ENCODE results near the gene SIPA1L3.

SIPA1L3 gene

DNA sequence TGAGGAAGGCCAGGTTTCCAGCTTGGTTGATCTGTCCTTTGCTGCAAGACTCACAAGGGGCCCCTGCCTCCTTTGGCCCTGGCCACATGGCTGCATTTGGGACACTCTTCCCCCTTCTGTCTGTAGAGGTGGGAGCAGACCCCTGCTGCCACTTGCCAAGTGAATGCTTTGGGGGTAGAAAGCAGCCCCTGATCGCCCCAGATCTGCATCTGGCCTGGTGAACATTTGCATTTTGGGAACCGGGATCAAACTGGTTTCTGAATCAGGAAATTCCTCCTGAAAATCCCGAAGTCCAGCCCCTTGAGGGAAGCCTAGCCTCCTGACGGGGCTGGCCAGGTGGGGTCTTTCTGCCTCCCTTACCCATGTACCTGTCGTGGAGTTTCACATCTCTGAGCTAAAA lies 302.1 kb downstream of the SIPA1L3 start:
- no peak for DNase-seq (ENCODE audit: low read depth)
- H3K4me3 ChIP-seq (ENCODE audit: low read depth, low read length): no peak overlapping the region
- TF ChIP-seq, protein P1, sequence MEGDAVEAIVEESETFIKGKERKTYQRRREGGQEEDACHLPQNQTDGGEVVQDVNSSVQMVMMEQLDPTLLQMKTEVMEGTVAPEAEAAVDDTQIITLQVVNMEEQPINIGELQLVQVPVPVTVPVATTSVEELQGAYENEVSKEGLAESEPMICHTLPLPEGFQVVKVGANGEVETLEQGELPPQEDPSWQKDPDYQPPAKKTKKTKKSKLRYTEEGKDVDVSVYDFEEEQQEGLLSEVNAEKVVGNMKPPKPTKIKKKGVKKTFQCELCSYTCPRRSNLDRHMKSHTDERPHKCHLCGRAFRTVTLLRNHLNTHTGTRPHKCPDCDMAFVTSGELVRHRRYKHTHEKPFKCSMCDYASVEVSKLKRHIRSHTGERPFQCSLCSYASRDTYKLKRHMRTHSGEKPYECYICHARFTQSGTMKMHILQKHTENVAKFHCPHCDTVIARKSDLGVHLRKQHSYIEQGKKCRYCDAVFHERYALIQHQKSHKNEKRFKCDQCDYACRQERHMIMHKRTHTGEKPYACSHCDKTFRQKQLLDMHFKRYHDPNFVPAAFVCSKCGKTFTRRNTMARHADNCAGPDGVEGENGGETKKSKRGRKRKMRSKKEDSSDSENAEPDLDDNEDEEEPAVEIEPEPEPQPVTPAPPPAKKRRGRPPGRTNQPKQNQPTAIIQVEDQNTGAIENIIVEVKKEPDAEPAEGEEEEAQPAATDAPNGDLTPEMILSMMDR (IDR thresholded peaks at IDR 0.05; ENCODE audit: insufficient read depth, low read depth, low read length, missing control alignments): no peak

DNA sequence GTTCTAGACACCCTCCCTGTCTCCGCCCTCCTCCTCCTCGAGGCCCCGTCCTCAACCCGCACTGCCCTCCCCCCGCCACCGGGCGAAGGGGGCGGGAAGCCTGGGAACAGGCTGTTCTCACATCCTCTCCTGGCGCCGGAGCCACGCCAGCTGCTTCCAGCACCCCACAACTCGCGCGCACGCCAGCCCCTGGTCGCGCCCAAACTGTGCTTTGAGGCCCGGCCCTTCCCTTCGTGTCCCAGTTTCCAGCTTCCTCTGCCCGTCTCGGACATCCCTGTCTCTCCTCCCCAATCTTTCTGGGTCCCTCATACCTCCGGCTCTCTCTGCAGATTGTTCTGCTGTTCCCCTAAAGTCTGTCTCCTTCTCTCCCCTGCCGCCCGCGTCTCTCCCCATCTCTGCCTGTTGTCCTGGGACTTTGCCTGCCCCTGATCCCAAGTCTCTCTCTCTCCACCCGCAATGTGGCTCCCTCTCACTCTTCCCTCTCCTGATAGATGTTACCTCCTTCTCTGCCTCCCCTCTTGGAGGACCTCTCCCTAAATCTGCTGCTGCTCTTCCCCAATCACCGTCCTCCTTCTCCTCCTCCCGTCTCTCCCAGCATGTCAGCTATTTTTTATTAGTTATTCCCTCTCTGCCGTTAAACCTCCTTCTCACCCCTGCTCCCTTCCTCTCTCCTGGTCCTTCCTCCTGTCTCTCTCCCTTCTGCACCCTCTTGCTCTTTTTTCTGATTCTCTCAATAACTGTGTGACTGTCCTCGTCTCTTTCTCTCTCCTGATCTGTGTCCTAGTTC lies 302.9 kb downstream of the SIPA1L3 start:
- TF ChIP-seq, protein P1 (IDR thresholded peaks at IDR 0.05; ENCODE audit: insufficient read depth, low read depth, low read length, missing control alignments): no peak
- no peak overlapping the region for H3K4me3 ChIP-seq (ENCODE audit: low read depth, low read length)
- DNase-seq (ENCODE audit: low read depth): no peak

DNA sequence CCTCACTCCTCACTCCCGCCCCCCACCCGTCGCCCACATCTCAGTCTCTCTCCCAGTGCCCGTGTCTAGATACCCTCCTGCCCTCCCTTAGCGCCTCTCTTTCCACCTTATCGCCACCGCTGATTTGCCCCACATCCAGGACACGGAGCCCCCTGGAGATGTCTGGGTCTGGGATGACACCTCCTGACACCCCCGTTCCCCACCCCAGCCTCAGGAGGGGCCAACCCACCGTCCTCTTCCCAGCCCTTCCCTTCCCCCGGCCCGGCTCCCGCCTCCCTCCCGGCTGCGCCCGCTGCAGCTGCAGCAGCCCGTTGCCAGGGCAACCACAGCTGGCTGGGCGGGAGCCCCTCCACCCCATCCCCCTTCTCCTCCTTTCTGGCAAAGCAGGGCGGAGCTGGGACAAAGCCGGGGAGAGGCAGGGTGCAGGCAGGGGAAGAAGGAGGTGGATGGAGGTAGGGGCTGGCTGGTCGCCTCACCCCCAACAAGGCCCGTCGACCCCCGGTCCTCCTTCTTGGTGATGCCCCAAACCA lies 303.5 kb downstream of the SIPA1L3 start:
- TF ChIP-seq, protein P1 (IDR thresholded peaks at IDR 0.05; ENCODE audit: insufficient read depth, low read depth, low read length, missing control alignments): no peak
- no peak for DNase-seq (ENCODE audit: low read depth)
- no peak overlapping the region for H3K4me3 ChIP-seq (ENCODE audit: low read depth, low read length)

DNA sequence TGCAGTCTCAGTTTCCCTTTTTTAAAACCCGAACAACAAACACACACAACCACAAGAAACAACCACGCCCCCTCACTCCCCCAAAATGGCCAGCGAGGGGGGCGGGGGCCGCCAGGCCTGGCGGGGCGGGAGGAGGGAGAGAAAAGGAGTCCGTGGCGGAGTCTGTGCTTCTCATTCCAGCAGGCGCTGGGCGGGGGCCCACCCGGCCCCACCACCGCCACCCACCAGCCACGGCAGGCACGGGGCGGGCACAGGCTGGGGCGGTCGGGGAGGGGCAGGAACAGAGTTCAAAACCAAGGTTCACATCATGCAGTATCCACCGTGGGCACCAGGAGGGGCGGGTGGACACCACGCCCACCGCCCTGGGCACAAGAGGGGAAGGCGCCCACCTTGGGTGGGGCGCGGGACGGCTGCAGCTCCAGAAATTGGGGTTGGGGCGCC lies 304.2 kb downstream of the SIPA1L3 start:
- DNase-seq (ENCODE audit: low read depth): no peak
- no peak overlapping the region for H3K4me3 ChIP-seq (ENCODE audit: low read depth, low read length)
- TF ChIP-seq, protein P1 (IDR thresholded peaks at IDR 0.05; ENCODE audit: insufficient read depth, low read depth, low read length, missing control alignments): no peak

DNA sequence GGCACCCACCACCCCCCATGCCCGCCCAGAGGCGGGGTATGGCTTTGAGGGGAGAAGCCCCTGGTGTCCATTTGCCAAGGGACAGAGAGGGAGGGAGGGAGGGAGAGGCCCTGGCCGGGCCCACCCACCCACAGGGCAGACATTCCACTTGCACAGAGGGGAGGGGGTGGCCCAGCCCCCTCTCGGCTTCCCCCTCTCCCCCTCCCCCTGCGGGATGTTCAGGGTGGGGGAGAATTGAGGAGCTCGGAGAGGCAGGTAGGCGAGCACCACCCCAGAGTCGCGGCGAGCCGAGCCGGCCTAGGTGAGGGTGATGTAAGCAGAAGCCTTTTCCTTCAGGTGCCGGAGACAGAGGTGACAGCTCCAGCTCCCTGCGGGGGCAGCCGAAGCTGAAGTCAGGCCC lies 304.8 kb downstream of the SIPA1L3 start:
- TF ChIP-seq, protein P1 (IDR thresholded peaks at IDR 0.05; ENCODE audit: insufficient read depth, low read depth, low read length, missing control alignments): no peak
- no peak for DNase-seq (ENCODE audit: low read depth)
- H3K4me3 ChIP-seq (ENCODE audit: low read depth, low read length): no peak overlapping the region

DNA sequence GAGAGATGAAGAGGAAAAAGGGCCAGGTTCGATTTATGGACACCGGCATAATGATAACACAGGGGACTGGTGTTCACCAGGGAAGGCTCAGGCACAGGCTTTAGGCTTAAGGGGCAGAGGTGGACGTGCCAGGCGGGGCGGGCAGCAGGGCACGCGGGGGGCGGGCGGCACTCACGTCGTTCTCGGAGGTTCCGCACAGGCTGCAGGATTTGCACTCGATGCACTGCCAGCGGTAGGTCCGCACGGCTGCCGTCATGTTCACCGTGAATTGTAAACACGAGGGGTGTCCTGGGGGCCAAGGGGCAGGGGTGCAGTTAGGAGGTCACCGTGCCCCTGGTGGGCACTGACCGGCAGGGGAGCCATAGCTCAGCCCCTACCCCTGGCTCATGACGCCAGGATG lies 306.5 kb downstream of the SIPA1L3 start:
- no peak overlapping the region for H3K4me3 ChIP-seq (ENCODE audit: low read depth, low read length)
- no peak for DNase-seq (ENCODE audit: low read depth)
- TF ChIP-seq, protein P1 (IDR thresholded peaks at IDR 0.05; ENCODE audit: insufficient read depth, low read depth, low read length, missing control alignments): no peak

All from GM12865 (cell line).